ENCODE results near the gene CRIP1. TPM values are rescaled to one million over a fixed set of nuclear protein-coding genes. Genes with fewer than 3 reads are reported as not detected.

Gene CRIP1
- polyA plus RNA-seq, 1 donor (not counting 4 experiments of a cell fraction or from before 2014, with no cell fraction given), result 1.7 TPM

- no peak overlapping the region for H3K4me3 ChIP-seq (ENCODE audit: control insufficient read depth in 2 of 3, extremely low read depth in 1 of 3, insufficient read depth in 2 of 3, low read depth in 1 of 3, low read length in 3 of 3)
- no peak overlapping the region for H2AFZ ChIP-seq (ENCODE audit: control insufficient read depth, low read length)
- H3K4me1 ChIP-seq (ENCODE audit: control insufficient read depth, extremely low read depth, insufficient read depth, low read length), result peaks cover 4% of the 10 kb centered on the region
- H3K27me3 ChIP-seq (ENCODE audit: control insufficient read depth, extremely low read depth, insufficient read depth, low read length), result no peaks in the 10 kb centered on the region
- H3K9me1 ChIP-seq (ENCODE audit: control insufficient read depth, extremely low read depth, insufficient read depth, low read length), result no peaks in the 10 kb centered on the region
- H4K20me1 ChIP-seq (ENCODE audit: control insufficient read depth, extremely low read depth, insufficient read depth, low read length), result no peaks in the 10 kb centered on the region
- dilution Hi-C loops (cut with MboI; ENCODE audit: extremely low pct_ligation_motif_present, low sequenced_read_pairs), result no loop called here
- no peaks in the 10 kb centered on the region for H3K36me3 ChIP-seq (ENCODE audit: control insufficient read depth in 2 of 2, extremely low read depth in 1 of 2, insufficient read depth in 2 of 2, low read length in 2 of 2)
- no peak overlapping the region for H3K27ac ChIP-seq (ENCODE audit: control insufficient read depth, insufficient read depth, low read length)
- no peaks in the 10 kb centered on the region for H3K79me2 ChIP-seq (ENCODE audit: control insufficient read depth, insufficient read depth, low read length)
- no peak overlapping the region for H3K9ac ChIP-seq (ENCODE audit: control insufficient read depth, extremely low read depth, insufficient read depth, low read length)
- H3K9me3 ChIP-seq (ENCODE audit: control insufficient read depth, low read depth, low read length), result no peaks in the 10 kb centered on the region
- TF ChIP-seq, protein P1, sequence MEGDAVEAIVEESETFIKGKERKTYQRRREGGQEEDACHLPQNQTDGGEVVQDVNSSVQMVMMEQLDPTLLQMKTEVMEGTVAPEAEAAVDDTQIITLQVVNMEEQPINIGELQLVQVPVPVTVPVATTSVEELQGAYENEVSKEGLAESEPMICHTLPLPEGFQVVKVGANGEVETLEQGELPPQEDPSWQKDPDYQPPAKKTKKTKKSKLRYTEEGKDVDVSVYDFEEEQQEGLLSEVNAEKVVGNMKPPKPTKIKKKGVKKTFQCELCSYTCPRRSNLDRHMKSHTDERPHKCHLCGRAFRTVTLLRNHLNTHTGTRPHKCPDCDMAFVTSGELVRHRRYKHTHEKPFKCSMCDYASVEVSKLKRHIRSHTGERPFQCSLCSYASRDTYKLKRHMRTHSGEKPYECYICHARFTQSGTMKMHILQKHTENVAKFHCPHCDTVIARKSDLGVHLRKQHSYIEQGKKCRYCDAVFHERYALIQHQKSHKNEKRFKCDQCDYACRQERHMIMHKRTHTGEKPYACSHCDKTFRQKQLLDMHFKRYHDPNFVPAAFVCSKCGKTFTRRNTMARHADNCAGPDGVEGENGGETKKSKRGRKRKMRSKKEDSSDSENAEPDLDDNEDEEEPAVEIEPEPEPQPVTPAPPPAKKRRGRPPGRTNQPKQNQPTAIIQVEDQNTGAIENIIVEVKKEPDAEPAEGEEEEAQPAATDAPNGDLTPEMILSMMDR (optimal IDR thresholded peaks at IDR 0.05 in 1 of 3, IDR thresholded peaks at IDR 0.05 in 1 of 3, conservative IDR thresholded peaks at IDR 0.05 in 1 of 3; ENCODE audit: extremely low read depth in 1 of 3, insufficient read depth in 2 of 3, low read length in 3 of 3), result no peak
- TF ChIP-seq EZH2 (IDR thresholded peaks at IDR 0.05; ENCODE audit: low read length), result no peak
- FAIRE-seq (no peak), DNase-seq (ENCODE audit: low read depth, low spot score) (no peak)
- no peak overlapping the region for H3K4me2 ChIP-seq (ENCODE audit: control insufficient read depth, extremely low read depth, insufficient read depth, low read depth, low read length)
Measured at GRCh38 chr14:105507247-105507646, 20.6 kb downstream of the CRIP1 start.

- DNase-seq (ENCODE audit: low read depth, low spot score), result no peak
- Histone ChIP-seq H3K9ac (ENCODE audit: control insufficient read depth, extremely low read depth, insufficient read depth, low read length) (no peak overlapping the region), H3K4me2 (ENCODE audit: control insufficient read depth, extremely low read depth, insufficient read depth, low read depth, low read length) (no peak overlapping the region), H3K4me1 (ENCODE audit: control insufficient read depth, extremely low read depth, insufficient read depth, low read length) (peaks cover 4% of the 10 kb centered on the region), H4K20me1 (ENCODE audit: control insufficient read depth, extremely low read depth, insufficient read depth, low read length) (no peaks in the 10 kb centered on the region), H3K9me3 (ENCODE audit: control insufficient read depth, low read depth, low read length) (no peaks in the 10 kb centered on the region), H2AFZ (ENCODE audit: control insufficient read depth, low read length) (no peak overlapping the region), H3K79me2 (ENCODE audit: control insufficient read depth, insufficient read depth, low read length) (no peaks in the 10 kb centered on the region), H3K27me3 (ENCODE audit: control insufficient read depth, extremely low read depth, insufficient read depth, low read length) (no peaks in the 10 kb centered on the region), H3K4me3 (ENCODE audit: control insufficient read depth in 2 of 3, extremely low read depth in 1 of 3, insufficient read depth in 2 of 3, low read depth in 1 of 3, low read length in 3 of 3) (no peak overlapping the region), H3K27ac (ENCODE audit: control insufficient read depth, insufficient read depth, low read length) (no peak overlapping the region), H3K9me1 (ENCODE audit: control insufficient read depth, extremely low read depth, insufficient read depth, low read length) (no peaks in the 10 kb centered on the region), H3K36me3 (ENCODE audit: control insufficient read depth in 2 of 2, extremely low read depth in 1 of 2, insufficient read depth in 2 of 2, low read length in 2 of 2) (no peaks in the 10 kb centered on the region)
- FAIRE-seq, result no peak
- TF ChIP-seq EZH2 (IDR thresholded peaks at IDR 0.05; ENCODE audit: low read length), result no peak
- TF ChIP-seq, protein P1 (optimal IDR thresholded peaks at IDR 0.05 in 1 of 3, IDR thresholded peaks at IDR 0.05 in 1 of 3, conservative IDR thresholded peaks at IDR 0.05 in 1 of 3; ENCODE audit: extremely low read depth in 1 of 3, insufficient read depth in 2 of 3, low read length in 3 of 3), result no peak
- dilution Hi-C loops (cut with MboI; ENCODE audit: extremely low pct_ligation_motif_present, low sequenced_read_pairs), result no loop called here
Measured at GRCh38 chr14:105508069-105508468, 21.4 kb downstream of the CRIP1 start.

Data from keratinocyte (primary cell).